ENCODE data around the gene CDK17.
A peak's percentile ranks its signal among the peaks of the same experiment; 100 is the strongest.
"Not testable (repeated sequence)": the region's sequence is repeated elsewhere in the genome, so short reads cannot be mapped to it uniquely, and the experiment has no call there.

CDK17 gene

GRCh38 chr12:96336489-96336888 is 63.8 kb downstream of the CDK17 start:
- no peak for DNase-seq
- in situ Hi-C loops (cut with MboI; ENCODE audit: low pct_unique_long_range_greater_than_20kb, low sequenced_read_pairs), result no loop called here

DNA sequence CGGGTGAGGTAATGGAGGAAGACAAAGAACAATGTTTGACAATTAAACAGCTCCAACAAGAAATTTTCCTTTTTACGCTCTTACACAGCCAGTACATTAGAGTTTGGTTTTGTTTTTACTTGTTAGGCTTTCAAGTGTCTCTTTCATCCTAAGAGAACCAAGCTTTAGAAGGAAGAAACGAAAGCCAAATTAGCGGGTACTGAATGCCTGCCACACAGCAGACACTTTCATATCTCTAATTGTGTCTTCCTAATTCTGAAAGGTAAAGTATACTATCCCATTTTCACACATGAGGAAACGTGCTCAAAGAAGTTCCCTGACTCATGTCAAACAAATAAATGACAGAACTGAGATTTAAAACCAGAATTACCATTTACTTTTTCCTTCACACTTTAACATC is 65.0 kb downstream of the CDK17 start:
- in situ Hi-C loops (cut with MboI; ENCODE audit: low pct_unique_long_range_greater_than_20kb, low sequenced_read_pairs), result no loop called here
- no peak for DNase-seq

DNA sequence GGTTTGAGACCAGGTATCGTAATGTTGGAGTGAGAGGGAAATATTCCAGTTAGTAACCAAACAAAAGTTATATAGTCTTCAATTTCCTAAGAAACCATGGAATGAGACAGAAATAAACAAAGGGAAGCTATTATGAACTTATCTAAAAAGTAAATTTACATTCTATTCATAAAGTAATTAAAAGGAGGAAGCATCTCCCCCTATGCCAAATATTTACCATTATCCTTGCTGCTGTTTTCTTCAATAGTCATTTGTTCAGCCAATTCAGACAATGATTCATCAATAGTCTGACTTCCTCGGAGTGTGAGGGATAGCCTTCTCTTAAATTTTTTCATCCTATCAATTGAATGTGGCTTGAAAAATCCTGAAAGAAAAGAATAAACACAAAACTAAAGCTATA is 65.7 kb downstream of the CDK17 start:
- in situ Hi-C loops (cut with MboI; ENCODE audit: low pct_unique_long_range_greater_than_20kb, low sequenced_read_pairs), result no loop called here
- DNase-seq, result no peak

DNA sequence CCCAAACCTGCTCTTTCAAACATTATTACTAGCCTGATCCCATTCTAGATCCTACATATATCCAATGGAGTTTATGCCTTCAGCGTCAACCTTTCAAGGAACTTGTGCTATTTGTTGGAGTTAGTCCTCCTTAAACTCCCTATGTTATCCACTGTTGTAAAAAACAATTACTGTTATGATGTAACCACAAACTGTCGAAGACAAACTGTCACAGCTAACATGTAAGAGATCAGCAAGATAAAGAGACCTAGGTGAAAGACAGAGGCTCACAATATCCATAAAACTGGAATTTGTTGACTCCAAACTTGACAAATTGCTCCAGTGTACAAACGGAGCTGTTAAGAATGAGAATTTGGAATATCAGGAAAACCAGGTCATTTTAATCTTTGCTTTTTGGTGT is 70.7 kb downstream of the CDK17 start:
- DNase-seq, result peak; percentile 43
- in situ Hi-C loops (cut with MboI; ENCODE audit: low pct_unique_long_range_greater_than_20kb, low sequenced_read_pairs), result no loop called here

- DNase-seq, result no peak
- in situ Hi-C loops (cut with MboI; ENCODE audit: low pct_unique_long_range_greater_than_20kb, low sequenced_read_pairs), result no loop called here
These were observed 71.2 kb downstream of the CDK17 start for GRCh38 chr12:96329018-96329417.

DNA sequence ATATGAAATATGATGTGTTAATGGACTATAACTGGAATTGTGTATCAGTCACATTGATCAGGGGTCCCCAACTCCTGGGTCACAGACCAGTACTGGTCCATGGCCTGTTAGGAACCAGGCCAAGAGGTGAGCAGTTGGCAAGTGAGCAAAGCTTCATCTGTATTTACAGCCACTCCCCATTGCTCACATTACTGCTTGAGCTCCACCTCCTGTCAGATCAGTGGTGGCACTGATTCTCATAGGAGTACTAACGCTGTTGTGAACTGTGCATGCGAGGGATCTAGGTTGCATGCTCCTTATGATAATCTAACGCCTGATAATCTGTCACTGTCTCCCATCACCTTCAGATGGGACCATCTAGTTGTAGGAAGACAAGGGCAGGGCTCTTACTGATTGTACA is 72.3 kb downstream of the CDK17 start:
- DNase-seq, result no peak
- in situ Hi-C loops (cut with MboI; ENCODE audit: low pct_unique_long_range_greater_than_20kb, low sequenced_read_pairs), result no loop called here

DNA sequence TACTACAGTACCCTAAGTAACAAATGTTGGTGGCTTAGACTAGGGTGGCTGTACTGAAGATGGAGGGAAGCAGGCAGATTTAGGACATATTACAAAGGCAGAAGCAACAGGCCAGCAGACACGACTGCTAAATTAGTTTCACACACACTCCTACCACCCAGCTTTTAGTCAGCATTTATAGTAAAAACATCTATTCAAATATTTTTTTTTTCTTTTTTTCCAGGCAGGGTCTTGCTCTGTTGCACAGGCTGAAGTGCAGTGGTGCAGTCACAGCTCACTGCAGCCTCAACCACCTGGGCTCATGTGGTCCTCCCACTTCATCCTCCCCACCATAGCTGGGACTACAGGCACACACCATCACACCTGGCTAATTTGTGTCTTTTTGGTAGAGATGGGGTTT is 72.9 kb downstream of the CDK17 start:
- no peak for DNase-seq

DNA sequence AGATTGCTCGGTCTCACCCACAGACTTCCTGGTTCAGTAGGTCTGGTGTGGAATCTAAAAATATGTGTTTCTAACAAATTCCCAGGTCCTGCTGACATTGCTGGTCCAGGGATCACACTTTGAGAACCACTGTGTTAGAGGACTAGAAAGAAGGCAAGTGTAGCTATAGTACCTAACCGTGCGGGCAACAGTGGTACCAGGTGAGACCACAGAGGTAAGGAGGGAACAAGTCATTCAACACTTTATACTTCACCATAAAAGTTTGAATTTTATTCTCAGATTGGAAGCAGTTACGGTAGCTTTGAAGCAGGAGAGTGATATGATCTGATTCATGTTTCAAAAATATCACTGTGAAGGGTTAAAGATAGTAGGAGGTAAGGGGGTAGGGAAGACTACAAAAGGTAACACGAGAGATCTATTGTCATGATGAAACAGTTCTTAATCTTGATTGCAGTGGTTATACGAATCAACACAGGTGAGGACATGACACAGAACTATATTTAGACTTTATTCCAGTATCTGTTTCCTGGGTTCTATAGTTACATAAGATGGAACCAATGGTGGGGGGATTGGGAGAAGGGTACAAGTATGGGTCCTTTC is 73.5 kb downstream of the CDK17 start:
- in situ Hi-C loops (cut with MboI; ENCODE audit: low pct_unique_long_range_greater_than_20kb, low sequenced_read_pairs), result no loop called here
- DNase-seq, result no peak

More for the DNA sequence above, 72.9 kb downstream of the CDK17 start:
- in situ Hi-C loops (cut with MboI; ENCODE audit: low pct_unique_long_range_greater_than_20kb, low sequenced_read_pairs), result no loop called here

DNA sequence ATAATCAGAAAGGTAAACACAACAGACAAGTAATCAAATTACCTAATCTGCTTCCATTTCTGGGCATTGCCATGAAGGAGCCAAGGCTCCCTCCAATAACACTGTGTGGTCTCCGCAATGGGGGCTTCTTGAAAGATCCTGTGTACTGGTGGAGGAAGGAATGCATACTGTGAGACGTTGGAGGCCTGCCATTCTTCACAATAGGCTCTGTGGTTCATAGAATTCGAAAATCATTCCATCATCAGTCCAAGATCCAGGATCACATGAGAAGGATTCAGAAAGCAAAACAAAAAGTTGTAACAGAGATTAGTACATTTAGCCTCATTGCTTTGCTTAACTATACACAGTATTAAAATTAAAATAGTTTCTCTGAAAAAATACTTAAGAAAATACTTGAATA is 76.3 kb downstream of the CDK17 start:
- DNase-seq, result no peak
- in situ Hi-C loops (cut with MboI; ENCODE audit: low pct_unique_long_range_greater_than_20kb, low sequenced_read_pairs), result no loop called here

DNA sequence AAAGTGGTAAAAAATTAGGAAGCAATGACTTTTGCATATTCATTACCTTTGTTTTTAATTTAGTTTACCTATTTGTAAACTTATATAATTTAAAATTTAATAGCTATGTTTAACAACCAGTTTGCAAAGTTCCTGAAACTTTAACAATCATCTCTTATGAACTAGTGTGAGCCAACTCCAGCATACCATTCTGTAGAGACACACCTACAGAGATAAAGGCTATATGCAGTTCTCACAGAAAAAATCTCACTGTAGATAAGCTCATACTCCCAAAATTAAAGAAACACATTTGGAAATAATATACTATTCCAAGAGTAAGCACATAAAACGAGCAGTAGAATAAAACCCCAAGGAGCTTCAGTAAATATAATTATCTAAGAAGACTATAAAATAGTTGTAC is 77.5 kb downstream of the CDK17 start:
- no peak for DNase-seq
- in situ Hi-C loops (cut with MboI; ENCODE audit: low pct_unique_long_range_greater_than_20kb, low sequenced_read_pairs), result no loop called here

DNA sequence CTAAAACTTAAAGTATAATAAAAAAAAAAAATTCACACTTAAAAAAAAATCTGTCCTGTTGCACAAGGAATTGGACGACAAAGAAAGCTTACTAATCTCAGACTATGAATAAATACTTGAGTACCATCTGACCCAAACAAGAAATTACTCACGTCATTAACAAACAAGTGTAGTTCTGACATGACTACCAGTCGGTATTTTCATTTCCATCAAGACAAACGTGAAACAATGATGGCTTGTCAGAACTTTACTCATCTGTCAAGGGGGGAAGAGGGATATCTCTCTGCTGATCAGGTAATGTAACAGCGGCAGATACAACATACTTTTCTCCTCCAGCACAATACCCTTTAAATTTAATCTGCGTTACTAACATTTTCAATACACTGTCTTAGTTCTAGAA is 78.3 kb downstream of the CDK17 start:
- in situ Hi-C loops (cut with MboI; ENCODE audit: low pct_unique_long_range_greater_than_20kb, low sequenced_read_pairs), result no loop called here
- DNase-seq, result no peak

GRCh38 chr12:96317801-96318200 is 82.4 kb downstream of the CDK17 start:
- in situ Hi-C loops (cut with MboI; ENCODE audit: low pct_unique_long_range_greater_than_20kb, low sequenced_read_pairs); DNase-seq: not testable (repeated sequence)

DNA sequence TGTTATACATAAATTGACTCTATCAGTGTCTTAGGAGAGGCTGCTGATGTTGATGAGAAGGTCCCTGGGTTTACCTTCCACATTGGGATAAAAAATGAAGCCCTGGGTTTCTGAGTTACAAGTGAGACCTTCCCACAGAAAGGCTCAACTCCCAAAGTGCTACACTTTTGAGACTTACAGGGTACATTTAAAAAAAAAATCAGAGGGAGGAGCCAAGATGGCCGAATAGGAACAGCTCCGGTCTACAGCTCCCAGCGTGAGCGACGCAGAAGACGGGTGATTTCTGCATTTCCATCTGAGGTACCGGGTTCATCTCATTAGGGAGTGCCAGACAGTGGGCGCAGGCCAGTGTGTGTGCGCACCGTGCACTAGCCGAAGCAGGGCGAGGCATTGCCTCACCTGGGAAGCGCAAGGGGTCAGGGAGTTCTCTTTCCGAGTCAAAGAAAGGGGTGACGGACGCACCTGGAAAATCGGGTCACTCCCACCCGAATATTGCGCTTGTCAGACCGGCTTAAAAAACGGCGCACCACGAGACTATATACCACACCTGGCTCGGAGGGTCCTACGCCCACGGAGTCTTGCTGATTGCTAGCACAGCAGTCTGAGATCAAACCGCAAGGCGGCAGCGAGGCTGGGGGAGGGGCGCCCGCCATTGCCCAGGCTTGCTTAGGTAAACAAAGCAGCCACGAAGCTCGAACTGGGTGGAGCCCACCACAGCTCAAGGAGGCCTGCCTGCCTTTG is 84.3 kb downstream of the CDK17 start:
- in situ Hi-C loops (cut with MboI; ENCODE audit: low pct_unique_long_range_greater_than_20kb, low sequenced_read_pairs), result not testable (repeated sequence)
- DNase-seq, result peak; percentile 58

DNA sequence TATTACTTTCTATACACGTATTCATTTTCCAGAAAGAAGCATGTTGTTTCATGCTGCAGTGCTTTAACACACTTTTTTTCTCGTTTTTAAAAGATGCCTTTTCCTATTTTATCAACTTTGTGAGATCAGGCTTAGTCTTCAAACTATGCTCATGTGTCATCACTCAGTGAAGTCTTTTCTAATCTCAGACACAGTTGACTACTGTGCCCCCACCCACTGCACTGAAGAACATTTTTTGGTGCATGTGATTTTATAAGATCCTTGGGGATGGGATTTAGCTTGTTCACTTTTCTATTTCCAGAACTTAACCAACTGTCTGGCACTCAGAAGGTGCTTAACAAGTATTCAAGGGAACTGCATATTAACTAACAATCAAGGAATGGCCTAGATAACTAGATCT is 85.5 kb downstream of the CDK17 start:
- DNase-seq, result no peak
- in situ Hi-C loops (cut with MboI; ENCODE audit: low pct_unique_long_range_greater_than_20kb, low sequenced_read_pairs), result no loop called here

DNA sequence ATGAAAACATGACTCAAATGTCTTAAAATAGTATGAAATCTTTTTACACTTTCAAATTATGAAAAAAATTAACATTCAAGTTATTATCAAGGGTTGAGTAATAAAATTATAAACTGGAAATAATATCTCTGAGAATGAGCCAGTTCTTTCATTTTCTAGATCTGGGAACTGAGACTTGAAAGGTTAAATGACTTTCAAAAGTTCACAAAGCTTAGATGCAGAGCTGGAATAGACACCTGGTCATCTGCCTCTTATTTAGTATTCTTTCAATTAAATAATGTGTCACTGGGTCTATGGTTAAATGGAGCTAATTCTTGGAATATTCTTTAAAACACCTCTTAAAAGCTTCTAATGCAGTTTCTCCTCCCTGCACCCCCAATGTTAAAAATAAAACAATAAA is 86.6 kb downstream of the CDK17 start:
- no peak for DNase-seq
- in situ Hi-C loops (cut with MboI; ENCODE audit: low pct_unique_long_range_greater_than_20kb, low sequenced_read_pairs), result no loop called here

- no peak for DNase-seq
- in situ Hi-C loops (cut with MboI; ENCODE audit: low pct_unique_long_range_greater_than_20kb, low sequenced_read_pairs), result no loop called here
These were observed 89.0 kb downstream of the CDK17 start for GRCh38 chr12:96311191-96311590.

GRCh38 chr12:96310067-96310466 is 90.2 kb downstream of the CDK17 start:
- in situ Hi-C loops (cut with MboI; ENCODE audit: low pct_unique_long_range_greater_than_20kb, low sequenced_read_pairs), result no loop called here

DNA sequence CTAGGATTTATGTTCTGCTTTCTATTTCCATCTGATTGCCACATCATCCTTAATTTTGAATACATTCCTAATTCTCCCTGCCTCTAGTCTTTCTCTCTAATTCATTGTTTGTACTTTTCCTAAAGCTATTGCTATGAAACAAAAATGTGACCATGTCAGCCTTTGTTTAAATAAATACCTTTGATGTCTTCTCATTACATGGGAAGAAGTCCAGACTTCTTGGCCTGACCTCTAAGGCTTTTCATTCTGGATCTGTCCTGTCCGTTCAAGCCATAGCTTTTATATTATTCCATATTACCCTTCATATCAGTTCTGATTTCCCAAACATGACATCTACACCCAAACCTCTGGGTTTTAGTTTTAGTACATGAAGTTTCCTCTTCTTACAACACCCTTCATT is 91.4 kb downstream of the CDK17 start:
- in situ Hi-C loops (cut with MboI; ENCODE audit: low pct_unique_long_range_greater_than_20kb, low sequenced_read_pairs), result no loop called here
- no peak for DNase-seq

More at GRCh38 chr12:96310067-96310466, 90.2 kb downstream of the CDK17 start:
- no peak for DNase-seq

GRCh38 chr12:96305665-96306064 is 94.6 kb downstream of the CDK17 start:
- DNase-seq, result no peak
- in situ Hi-C loops (cut with MboI; ENCODE audit: low pct_unique_long_range_greater_than_20kb, low sequenced_read_pairs), result no loop called here

GRCh38 chr12:96303653-96304052 is 96.6 kb downstream of the CDK17 start:
- in situ Hi-C loops (cut with MboI; ENCODE audit: low pct_unique_long_range_greater_than_20kb, low sequenced_read_pairs), result no loop called here
- DNase-seq, result no peak

DNA sequence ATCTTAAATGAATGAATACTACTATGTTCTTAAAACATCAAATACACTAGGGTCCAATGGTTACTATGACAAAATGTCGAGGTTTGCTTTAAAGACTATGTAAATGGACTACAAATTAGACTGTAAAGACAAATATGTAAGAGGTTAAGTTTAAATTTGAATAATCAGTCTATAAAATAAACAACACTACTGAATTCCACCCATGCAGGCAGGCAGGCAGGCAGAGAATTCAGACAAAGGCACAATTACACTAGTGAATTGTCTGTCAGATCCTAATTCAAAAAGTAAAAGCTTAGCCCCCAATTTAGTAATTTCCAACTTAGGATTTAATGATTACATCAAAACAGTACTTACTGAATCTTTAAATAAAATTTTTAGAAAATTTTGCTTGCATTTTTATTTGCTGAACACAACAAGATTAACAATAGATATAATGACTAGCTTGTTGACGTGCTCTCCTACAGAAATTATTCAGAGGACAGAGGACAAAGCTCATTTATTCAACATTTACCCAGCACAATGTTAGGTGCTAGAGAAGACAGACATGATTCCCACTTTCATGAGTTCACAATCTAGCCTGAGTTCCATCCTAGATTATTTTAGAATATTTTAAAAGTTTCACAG is 97.4 kb downstream of the CDK17 start:
- DNase-seq, result no peak
- in situ Hi-C loops (cut with MboI; ENCODE audit: low pct_unique_long_range_greater_than_20kb, low sequenced_read_pairs), result no loop called here

Measured in KBM-7 (cell line).